HT-29 (cell line): ENCODE results near the gene AKAP8. TPM values are rescaled to one million over a fixed set of nuclear protein-coding genes. Genes with fewer than 3 reads are reported as not detected.
A peak's percentile ranks its signal among the peaks of the same experiment; 100 is the strongest.
"Not testable (repeated sequence)": the region's sequence is repeated elsewhere in the genome, so short reads cannot be mapped to it uniquely, and the experiment has no call there.

Experiments
- DNase-seq: peaks from one replicate; pipeline ENCODE4 v3.0.0-alpha.2; 2015; ENCODE audit warnings: low spot score
- total RNA-seq: library from RNA; depleted of rRNA; stranded (reverse); fragments of >200 nt; shearing (Covaris generic); gene quantifications from 2 replicates; pipeline ENCODE4 v1.2.3, GENCODE V29; 2014; rRNA removed

AKAP8 gene
- total RNA-seq: 41.7 and 50.4 TPM in 2 replicates

DNA sequence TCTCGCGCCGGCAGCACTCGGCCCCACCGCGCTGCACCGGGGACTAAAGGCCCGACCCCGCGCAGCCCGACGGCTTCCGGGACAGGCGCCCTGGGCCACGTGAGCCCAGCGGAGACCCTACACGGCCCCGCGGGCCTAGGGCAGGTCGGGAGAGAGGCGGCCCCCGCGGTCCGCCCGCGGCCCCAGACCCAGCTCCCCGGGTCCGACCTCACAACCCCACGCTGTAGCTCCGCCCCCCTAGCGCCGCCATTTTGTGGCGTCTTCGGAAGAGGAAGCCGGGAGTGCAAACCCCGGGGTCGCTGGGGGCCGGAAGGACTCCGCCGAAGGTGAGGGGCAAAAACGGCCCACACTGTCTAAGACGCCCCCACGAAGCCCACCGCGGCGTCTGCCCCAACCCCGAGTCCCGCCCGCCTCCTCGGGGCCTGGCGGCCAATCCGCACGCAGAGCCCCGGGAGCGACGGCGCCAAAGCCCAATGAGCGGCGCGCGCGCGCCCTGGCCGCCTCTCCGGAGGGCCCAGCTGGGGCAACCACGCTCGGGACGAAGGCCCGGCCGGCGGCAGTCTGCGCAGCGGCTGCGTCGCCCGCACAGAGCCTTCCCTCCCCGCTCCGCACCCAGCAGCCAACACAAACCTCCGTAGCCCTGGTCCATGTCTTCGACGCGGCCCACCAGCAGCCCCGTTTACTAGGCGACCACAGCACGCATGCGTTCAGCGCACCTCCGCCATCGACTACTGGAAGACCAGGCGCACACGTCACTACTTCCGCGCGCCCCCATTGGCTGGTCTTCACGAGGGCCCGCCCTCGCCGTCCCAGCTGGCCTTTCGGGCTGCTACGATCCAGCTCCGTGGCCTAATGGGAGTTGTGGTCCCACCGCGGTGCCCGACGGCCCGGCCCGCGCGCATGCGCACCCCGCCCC, at the start of gene AKAP8:
Gene AKAP8 (minus strand): TSS at position 705 of the 916 bp plus-strand sequence. CDS start 56 bp downstream, at position 649.
- peak; percentile 95 for DNase-seq

- no peak for DNase-seq
Measured at GRCh38 chr19:15427991-15428471, 48.4 kb upstream of the AKAP8 start.

DNA sequence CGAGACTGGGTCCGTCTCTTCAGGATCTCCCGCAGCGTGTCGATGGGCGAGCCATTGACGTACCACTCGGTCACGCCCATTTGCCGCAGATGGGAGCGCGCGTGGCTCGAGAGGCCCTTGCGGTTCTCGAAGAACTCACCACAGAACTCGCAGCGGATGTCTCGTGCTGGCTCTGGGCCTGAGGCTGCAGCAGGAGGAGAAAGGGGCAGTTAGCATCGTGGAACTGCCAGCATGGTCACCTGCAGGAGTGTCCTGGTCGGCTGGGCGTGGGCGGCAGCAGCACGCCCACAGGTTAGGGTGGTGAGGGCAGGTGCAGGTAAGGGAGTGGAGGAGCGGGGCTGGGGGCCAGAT, 47.7 kb upstream of the AKAP8 start:
- DNase-seq: no peak

GRCh38 chr19:15426485-15427349, 47.1 kb upstream of the AKAP8 start:
- no peak for DNase-seq

DNA sequence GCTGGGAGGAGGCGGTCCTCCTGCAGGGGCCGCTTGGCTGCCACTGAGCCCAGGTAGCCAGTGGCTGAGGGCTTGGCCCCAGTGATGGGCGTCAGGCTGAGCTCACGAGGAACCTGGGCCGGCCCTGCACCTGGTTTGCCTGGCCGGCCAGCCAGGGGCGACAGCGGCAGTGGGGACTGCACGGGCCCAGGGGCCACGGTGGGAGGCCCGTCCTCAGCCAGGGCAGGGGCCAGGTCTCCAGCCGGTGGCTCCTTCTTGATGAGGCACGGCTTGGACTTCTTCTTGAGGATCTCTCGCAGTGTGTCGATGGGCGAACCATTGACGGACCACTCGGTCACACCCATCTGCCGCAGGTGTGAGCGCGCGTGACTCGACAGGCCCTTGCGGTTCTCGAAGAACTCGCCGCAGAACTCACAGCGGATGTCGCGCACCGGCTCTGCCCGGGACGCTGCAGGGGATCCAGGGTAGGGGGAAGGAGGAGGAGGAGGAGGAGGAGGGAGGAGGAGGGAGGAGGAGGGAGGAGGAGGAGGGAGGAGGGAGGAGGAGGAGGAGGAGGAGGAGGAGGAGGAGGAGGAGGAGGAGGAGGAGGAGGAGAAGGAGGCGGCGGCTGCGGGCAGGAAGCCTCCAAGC, 45.8 kb upstream of the AKAP8 start:
- DNase-seq: no peak

DNA sequence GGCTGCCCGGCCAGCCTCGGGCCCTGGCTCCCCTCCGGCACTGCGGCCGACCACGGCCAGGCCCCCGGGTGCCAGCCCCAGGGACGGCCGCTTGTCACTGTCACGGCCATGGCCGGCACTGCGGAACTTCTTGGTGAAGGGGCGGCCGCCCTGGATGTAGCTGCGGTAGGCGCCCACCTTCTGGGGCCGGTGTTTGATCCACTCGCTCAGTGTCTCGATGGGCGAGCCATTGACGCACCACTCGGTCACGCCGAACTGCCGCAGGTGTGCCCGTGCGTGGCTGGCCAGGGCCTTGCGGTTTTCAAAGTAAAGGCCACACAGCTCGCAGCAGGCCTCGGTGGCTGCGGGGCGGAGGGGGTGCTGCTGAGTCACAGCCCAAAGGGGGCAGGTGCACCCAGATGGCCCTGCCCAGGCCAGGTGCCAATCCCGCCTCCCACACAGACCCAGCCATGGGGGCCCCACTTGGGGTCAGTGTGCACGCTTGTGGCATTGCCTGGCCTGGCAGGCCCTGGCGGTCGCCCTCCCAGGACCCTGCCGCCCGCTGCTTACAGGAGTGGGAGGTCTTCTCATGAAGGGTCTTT, 45.2 kb upstream of the AKAP8 start:
- DNase-seq: no peak

DNA sequence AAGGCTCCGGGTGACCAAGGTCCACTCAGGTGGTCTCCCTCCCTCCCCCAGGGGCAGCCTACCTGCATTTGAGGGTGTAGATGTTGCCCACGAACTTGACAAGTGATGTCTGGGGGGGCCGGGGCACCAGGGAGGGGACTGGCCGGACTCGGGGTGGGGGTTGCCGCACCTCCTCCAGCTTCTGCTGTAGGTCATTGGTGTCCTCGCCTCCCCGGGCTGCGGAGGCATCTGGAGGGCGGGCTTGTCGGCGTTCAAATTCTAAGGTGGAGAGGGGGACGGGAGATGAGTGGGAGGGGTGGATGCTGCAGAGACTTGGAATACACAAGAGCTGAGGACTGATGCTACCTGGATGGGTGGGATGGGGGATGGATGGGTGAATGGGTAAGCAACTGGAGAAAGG, 44.5 kb upstream of the AKAP8 start:
- no peak for DNase-seq

GRCh38 chr19:15423130-15423529, 43.5 kb upstream of the AKAP8 start:
- DNase-seq: no peak

DNA sequence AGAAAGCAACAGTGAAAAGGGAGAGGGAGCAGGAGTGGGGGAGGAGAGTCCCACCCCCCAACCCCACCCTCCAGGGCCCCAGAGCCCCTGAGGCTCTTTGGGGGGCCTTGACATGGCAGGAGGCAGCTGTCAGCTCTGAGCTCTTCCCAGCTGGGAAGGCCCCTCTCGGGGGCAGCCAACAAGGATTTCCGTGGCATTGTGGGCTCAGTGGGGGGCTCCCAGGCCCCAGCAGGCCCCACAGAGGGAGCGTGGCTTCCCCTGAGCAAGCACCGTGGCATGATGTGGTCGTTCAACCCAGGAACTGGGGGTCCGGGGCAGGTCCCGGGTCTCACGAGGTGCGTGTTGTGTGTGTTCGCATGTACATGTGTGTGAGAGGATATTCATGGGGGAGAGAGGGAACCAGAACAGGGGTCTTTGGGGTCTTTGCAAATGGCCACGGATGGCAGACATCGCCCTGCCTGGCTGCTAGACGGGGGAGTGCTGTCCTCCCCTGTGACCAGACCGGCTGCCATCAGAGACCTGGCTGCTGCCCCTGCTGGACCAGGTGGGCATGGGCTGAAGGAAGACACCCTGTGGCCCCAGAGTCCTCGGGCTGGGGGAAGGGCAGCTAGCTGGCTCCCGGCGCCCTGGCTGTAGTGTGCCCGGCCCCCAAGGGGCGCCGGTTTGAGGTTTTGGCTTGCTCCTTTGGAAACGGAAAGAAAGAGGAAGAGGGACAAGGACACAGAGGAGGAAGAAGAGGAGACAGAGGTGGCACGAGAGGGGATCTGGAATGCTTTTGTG, 42.9 kb upstream of the AKAP8 start:
- DNase-seq: no peak

DNA sequence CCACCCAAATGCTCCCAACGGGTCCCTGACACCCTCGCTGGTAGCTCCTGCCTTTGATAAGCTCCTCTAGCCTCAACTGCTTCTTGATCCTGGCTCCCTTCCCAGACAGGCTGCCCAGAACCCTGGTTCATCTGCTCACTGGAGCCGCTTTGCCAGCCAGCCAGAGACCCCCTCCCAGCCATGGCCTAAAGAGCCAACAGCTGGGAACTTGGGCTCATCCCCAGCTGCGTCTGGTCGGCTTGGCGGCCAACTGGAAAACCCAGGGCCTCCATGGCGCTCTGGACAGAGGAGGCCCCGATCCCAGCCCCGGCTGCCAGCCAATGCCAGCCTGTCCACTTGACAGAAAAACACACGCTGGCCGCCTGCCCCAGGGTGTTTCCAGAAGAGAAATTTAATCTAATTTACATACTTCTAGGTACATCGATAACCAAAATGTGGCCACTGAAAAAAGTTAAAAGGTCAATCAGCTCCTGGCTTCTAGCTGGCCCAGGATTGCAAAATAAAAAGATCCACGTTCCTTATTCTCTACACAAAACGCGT, 42.2 kb upstream of the AKAP8 start:
- DNase-seq: no peak

DNA sequence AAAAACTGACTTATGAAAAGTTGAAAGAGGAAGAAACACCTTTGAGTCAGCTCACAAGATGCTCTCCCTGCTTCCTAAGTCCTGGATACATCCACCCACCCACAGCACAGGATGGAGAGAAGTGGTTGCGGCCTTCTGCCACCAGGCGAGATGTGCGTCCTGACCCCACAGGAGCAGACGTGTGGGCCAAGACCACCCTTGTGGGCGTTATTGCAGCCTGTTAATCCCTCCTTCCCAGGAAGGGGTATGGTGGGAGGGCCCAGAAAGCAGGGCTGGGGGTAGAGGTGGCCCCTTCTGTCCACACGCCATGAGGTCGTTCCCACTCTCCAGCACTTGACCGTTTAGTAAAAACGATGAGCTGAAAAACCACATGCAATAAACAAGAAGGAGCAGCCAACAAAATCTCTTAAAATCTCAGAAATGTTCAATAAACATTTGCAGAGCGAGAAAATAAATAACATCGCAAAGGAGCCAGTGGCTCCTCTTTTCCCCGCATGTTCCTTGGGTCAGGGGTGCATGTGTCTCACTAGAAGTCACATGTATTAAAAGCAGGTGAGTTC, 41.6 kb upstream of the AKAP8 start:
- DNase-seq: no peak

- DNase-seq: no peak
Measured at GRCh38 chr19:15419413-15420025, 39.9 kb upstream of the AKAP8 start.

GRCh38 chr19:15418579-15419412, 39.2 kb upstream of the AKAP8 start, which contains the start of gene AKAP8L:
Gene AKAP8L (minus strand): TSS chr19:15418988. CDS start chr19:15418923, 65 bp downstream.
- DNase-seq: peak; percentile 97

DNA sequence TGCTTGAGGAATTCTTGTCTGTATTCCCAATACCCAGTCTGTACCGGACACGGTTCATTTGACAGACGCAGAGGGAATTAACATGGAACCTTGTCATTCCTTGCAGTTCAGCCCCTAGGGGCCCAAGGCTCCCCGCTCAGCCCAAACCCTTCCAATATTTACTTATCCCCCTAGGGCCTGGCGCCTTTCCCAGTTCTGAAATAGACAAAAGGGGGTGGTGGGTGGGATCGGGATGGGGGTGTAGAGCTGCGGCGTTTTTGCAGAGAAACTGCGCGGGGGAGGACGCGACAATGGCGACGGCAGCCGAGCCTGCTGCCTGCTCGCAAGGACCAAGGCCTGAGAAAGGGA, 38.6 kb upstream of the AKAP8 start:
- DNase-seq: no peak

- no peak for DNase-seq
Measured at GRCh38 chr19:15417699-15418098, 38.1 kb upstream of the AKAP8 start.

- no peak for DNase-seq
Measured at GRCh38 chr19:15412832-15413231, 33.2 kb upstream of the AKAP8 start.

- not testable (repeated sequence) for DNase-seq
Measured at GRCh38 chr19:15411351-15411750, 31.8 kb upstream of the AKAP8 start.

DNA sequence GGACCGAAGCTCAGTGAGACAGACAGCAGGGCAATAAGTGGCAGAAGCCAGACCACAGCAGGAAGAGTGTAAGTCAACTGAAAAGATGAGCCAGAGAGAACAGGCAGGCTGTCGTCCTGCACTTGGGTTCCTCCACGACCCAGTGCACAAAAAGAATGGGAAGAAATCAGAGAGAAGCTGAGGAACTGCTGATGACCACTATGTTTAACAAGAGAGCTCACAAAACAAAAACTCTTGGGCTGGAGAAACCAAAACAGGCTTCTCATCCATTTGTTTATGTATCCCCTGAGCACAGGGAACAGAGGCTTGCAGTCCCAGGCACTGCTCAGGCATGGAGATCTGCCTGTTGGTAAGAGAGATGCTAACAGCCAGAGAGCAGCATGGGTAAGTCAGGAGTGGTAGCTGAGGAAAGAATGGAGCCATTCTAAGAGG, 25.2 kb upstream of the AKAP8 start:
- no peak for DNase-seq
